Trophoblast cell (in vitro differentiated cells and primary cell): ENCODE measurements around the gene GHRH.

Source experiments
- DNase-seq, 2 donors: peaks; one replicate each; pipeline ENCODE4 v3.0.0-alpha.2; 2016
- H2AFZ ChIP-seq: 2 replicates; pipeline ENCODE4 v1.6.1; 2013; ENCODE audit warnings: low read length, moderate library complexity, mild to moderate bottlenecking; ENCODE audit not compliant: insufficient read depth, poor library complexity
- H2AK5ac ChIP-seq: 2 replicates; pipeline ENCODE4 v1.6.1; 2013; ENCODE audit warnings: mild to moderate bottlenecking, low read length
- H2BK120ac ChIP-seq: 2 replicates; pipeline ENCODE4 v1.6.1; 2013; ENCODE audit warnings: low read length, mild to moderate bottlenecking, moderate library complexity; ENCODE audit not compliant: insufficient read depth, poor library complexity
- H2BK12ac ChIP-seq: 2 replicates; pipeline ENCODE4 v1.6.1; 2013; ENCODE audit warnings: mild to moderate bottlenecking, low read length, moderate library complexity
- H2BK5ac ChIP-seq: 2 replicates; pipeline ENCODE4 v1.6.1; 2013; ENCODE audit warnings: low read length, low read depth, moderate library complexity, mild to moderate bottlenecking; ENCODE audit not compliant: poor library complexity
- H3K14ac ChIP-seq: 2 replicates; pipeline ENCODE4 v1.6.1; 2013; ENCODE audit warnings: mild to moderate bottlenecking, low read length
- H3K18ac ChIP-seq: 2 replicates; pipeline ENCODE4 v1.6.1; 2013; ENCODE audit warnings: mild to moderate bottlenecking, low read length
- H3K23ac ChIP-seq: 2 replicates; pipeline ENCODE4 v1.6.1; 2013; ENCODE audit warnings: low read length
- H3K27ac ChIP-seq: 2 replicates; pipeline ENCODE4 v1.5.1; 2013; ENCODE audit warnings: low read depth, mild to moderate bottlenecking, inconsistent platforms, low read length, moderate library complexity
- H3K27me3 ChIP-seq: 2 replicates; pipeline ENCODE4 v1.6.1; 2013; ENCODE audit warnings: inconsistent platforms, mild to moderate bottlenecking, low read length, moderate library complexity; ENCODE audit not compliant: insufficient read depth
- H3K36me3 ChIP-seq, 2 experiments: 1 replicate in 1 of 2; 2 replicates in 1 of 2; pipeline ENCODE4 v1.6.1; 2013; ENCODE audit warnings: low read length in 2 of 2, mild to moderate bottlenecking in 2 of 2, moderate library complexity in 1 of 2; ENCODE audit not compliant: insufficient read depth in 2 of 2, control insufficient read depth in 1 of 2
- H3K4ac ChIP-seq: 2 replicates; pipeline ENCODE4 v1.6.1; 2013; ENCODE audit warnings: low read depth, mild to moderate bottlenecking, low read length, moderate library complexity
- H3K4me1 ChIP-seq, 2 experiments: 1 replicate in 1 of 2; 2 replicates in 1 of 2; pipeline ENCODE4 v1.6.1; 2013; ENCODE audit warnings: low read length in 2 of 2, mild to moderate bottlenecking in 2 of 2, moderate library complexity in 1 of 2; ENCODE audit not compliant: insufficient read depth in 2 of 2, control insufficient read depth in 1 of 2
- H3K4me2 ChIP-seq: 2 replicates; pipeline ENCODE4 v1.6.1; 2013; ENCODE audit warnings: inconsistent platforms, mild to moderate bottlenecking, low read length, moderate library complexity
- H3K4me3 ChIP-seq: 2 replicates; pipeline ENCODE4 v1.5.1; 2013; ENCODE audit warnings: mild to moderate bottlenecking, low read depth, low read length, inconsistent platforms
- H3K79me1 ChIP-seq: one replicate; pipeline ENCODE4 v1.6.1; 2013; ENCODE audit warnings: low read length
- H3K79me2 ChIP-seq: 2 replicates; pipeline ENCODE4 v1.6.1; 2013; ENCODE audit warnings: low read length, mild to moderate bottlenecking; ENCODE audit not compliant: control insufficient read depth, insufficient read depth, poor library complexity
- H3K9ac ChIP-seq: 2 replicates; pipeline ENCODE4 v1.6.1; 2013; ENCODE audit warnings: mild to moderate bottlenecking, low read length
- H3K9me3 ChIP-seq: 2 replicates; pipeline ENCODE4 v1.6.1; 2013; ENCODE audit warnings: low read depth, mild to moderate bottlenecking, control low read depth, inconsistent platforms, low read length; ENCODE audit not compliant: insufficient read depth
- H4K12ac ChIP-seq: 2 replicates; pipeline ENCODE4 v1.6.1; 2013; ENCODE audit warnings: low read depth, mild to moderate bottlenecking, low read length, moderate library complexity
- H4K8ac ChIP-seq: 2 replicates; pipeline ENCODE4 v1.6.1; 2013; ENCODE audit warnings: low read depth, mild to moderate bottlenecking, low read length, moderate library complexity
- H4K91ac ChIP-seq: one replicate; pipeline ENCODE4 v1.6.1; 2013; ENCODE audit warnings: low read depth, mild to moderate bottlenecking, low read length, moderate library complexity
- WGBS: extraction: QIAGEN DNeasy Blood & Tissue Kit; methylation state at CpG from one replicate; pipeline ENCODE4 v1.1.7; 2013; ENCODE audit warnings: missing lambda C conversion rate; ENCODE audit not compliant: insufficient read length, insufficient coverage; ENCODE audit errors: extremely low coverage; 5-methylcytosine and 5-hydroxymethylcytosine counted together

Gene GHRH

DNA sequence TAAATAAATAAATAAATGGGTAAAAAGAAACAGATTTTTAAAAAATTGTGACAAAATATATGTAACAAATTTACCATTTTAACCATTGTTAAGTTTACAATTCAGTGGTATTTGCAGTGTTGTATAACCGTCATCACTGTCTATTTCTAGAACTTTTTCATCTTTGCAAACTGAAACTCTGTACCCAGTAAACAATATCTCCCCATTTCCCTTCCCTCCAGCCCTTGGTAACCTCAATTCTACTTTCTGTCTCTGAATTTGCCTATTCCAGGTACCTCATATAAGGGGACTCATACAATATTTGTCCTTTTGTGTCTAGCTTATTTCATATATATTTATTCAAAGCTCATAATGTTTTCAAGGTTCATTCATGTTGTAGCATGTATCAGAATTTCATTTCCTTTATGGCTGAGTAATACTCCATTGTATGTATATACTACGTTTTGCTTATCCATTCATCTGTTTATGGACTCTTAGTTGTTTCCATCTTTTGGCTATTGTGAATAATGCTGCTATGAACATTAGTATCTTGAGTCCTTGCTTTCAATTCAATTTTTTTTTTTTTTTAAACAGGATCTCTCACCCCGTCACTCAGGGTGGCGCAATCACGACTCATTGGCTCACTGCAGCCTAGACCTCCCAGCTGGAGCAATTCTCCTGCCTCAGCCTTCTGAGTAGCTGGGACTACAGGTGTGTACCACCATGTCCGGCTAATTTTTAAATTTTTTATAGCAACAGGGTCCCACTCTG lies 36.8 kb upstream of the GHRH start:
- H2BK12ac ChIP-seq: no peak overlapping the region
- no peak overlapping the region for H2BK120ac ChIP-seq
- H4K12ac ChIP-seq: no peak overlapping the region
- H2AK5ac ChIP-seq: no peak overlapping the region
- no peak overlapping the region for H3K9ac ChIP-seq
- no peak overlapping the region for H2BK5ac ChIP-seq
- no peak overlapping the region for H3K23ac ChIP-seq
- peak overlapping the region; percentile 15 for H3K4ac ChIP-seq
- no peaks in the 10 kb centered on the region for H3K27me3 ChIP-seq
- peaks cover 12 to 21% of the 10 kb centered on the region in 2 experiments for H3K36me3 ChIP-seq
- no peaks in the 10 kb centered on the region for H3K9me3 ChIP-seq
- no peak overlapping the region for H3K4me2 ChIP-seq
- H3K79me1 ChIP-seq: peaks cover 22% of the 10 kb centered on the region
- H3K79me2 ChIP-seq: no peaks in the 10 kb centered on the region
- no peak overlapping the region for H3K18ac ChIP-seq
- no peak for DNase-seq
- peaks cover 21% of the 10 kb centered on the region in 2 experiments for H3K4me1 ChIP-seq
- no peak overlapping the region for H2AFZ ChIP-seq
- H3K27ac ChIP-seq: no peak overlapping the region
- H4K91ac ChIP-seq: no peak overlapping the region
- H3K14ac ChIP-seq: no peak overlapping the region
- H3K4me3 ChIP-seq: no peak overlapping the region
- WGBS: no CpG with 5 or more reads among the region's 6 CpGs
- no peak overlapping the region for H4K8ac ChIP-seq

DNA sequence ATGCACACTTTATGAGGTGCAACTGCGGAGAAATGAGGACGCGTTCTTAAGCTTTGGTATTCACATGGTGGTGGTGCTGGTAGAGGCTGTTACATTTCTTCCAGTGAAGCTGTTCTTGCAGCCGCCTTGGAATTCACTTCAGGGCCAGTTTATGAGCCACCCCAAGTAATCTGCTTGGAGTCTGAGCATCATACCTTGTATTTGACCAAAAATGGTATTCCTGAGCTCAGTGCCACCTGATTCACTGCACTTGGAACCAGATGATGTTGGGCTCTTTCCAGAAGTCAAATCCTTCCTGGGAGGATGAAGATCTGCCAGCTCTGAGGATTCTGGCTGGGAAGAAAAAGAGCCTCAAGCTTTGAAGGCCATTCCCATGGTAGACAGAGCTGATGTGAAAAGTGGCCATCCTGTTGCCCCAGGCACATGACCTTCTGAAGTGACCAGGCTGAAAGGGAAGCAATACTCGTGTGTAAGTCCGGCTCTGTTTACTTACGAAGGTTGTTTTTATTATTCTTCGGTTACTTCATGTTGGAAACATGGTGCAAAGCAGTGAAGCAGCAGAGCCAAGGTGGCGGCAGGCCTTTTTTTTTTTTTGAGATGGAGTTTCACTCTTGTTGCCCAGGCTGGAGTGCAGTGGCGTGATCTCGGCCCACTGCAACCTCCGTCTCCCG lies 35.6 kb upstream of the GHRH start:
- H3K36me3 ChIP-seq: peaks cover 12 to 24% of the 10 kb centered on the region in 2 experiments

DNA sequence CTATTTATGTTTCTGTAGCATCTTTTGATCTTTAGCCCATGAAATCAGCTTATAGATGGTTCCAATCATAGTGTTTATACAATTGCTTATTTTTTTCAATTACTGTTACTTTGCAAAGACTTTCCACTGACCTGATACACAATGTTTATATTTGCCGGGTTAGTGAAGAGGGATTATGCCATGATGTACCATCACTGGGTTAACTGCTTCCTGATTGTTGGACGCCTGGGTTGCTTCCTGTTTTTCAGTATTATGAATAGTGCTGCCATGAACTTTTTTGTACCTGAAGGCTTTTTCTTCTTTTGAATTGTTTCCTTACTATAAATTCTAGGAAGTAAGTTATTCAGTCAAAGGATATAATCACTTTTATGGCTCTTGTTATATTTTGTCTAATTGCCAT lies 34.8 kb upstream of the GHRH start:
- no peak overlapping the region for H2BK5ac ChIP-seq
- no CpG with 5 or more reads among the region's 2 CpGs for WGBS
- peaks cover 17 to 21% of the 10 kb centered on the region in 2 experiments for H3K4me1 ChIP-seq
- no peak overlapping the region for H4K91ac ChIP-seq
- no peaks in the 10 kb centered on the region for H3K9me3 ChIP-seq
- peaks cover 8 to 16% of the 10 kb centered on the region in 2 experiments for H3K36me3 ChIP-seq
- no peak overlapping the region for H3K4me2 ChIP-seq
- H3K79me1 ChIP-seq: peaks cover 17% of the 10 kb centered on the region
- no peak overlapping the region for H2AFZ ChIP-seq
- H4K8ac ChIP-seq: no peak overlapping the region
- H3K9ac ChIP-seq: no peak overlapping the region
- H3K27ac ChIP-seq: no peak overlapping the region
- H2BK120ac ChIP-seq: no peak overlapping the region
- H3K27me3 ChIP-seq: no peaks in the 10 kb centered on the region
- no peak overlapping the region for H3K23ac ChIP-seq
- H3K14ac ChIP-seq: no peak overlapping the region
- no peak overlapping the region for H3K18ac ChIP-seq
- H2BK12ac ChIP-seq: no peak overlapping the region
- H2AK5ac ChIP-seq: no peak overlapping the region
- no peaks in the 10 kb centered on the region for H3K79me2 ChIP-seq
- DNase-seq: no peak
- H3K4me3 ChIP-seq: no peak overlapping the region
- no peak overlapping the region for H4K12ac ChIP-seq
- H3K4ac ChIP-seq: no peak overlapping the region

More for the DNA sequence above, 35.6 kb upstream of the GHRH start:
- Histone ChIP-seq H4K91ac (peak overlapping the region; percentile 20), H3K79me1 (peaks cover 19% of the 10 kb centered on the region), H3K4me2 (peak overlapping the region; percentile 12), H2BK5ac (no peak overlapping the region), H3K18ac (no peak overlapping the region), H3K27ac (peak overlapping the region; percentile 38), H3K9me3 (no peaks in the 10 kb centered on the region), H2BK120ac (peak overlapping the region; percentile 20), H3K27me3 (no peaks in the 10 kb centered on the region), H3K9ac (no peak overlapping the region), H3K23ac (no peak overlapping the region), H3K14ac (no peak overlapping the region), H3K4ac (peak overlapping the region; percentile 3), H3K4me3 (no peak overlapping the region), H2AK5ac (no peak overlapping the region), H3K79me2 (no peaks in the 10 kb centered on the region), H4K8ac (no peak overlapping the region), H2AFZ (no peak overlapping the region), H2BK12ac (peak overlapping the region; percentile 4), H3K4me1 (peaks cover 17 to 21% of the 10 kb centered on the region in 2 experiments), H4K12ac (no peak overlapping the region)
- DNase-seq: peak; percentile 90
- no CpG with 5 or more reads among the region's 13 CpGs for WGBS

DNA sequence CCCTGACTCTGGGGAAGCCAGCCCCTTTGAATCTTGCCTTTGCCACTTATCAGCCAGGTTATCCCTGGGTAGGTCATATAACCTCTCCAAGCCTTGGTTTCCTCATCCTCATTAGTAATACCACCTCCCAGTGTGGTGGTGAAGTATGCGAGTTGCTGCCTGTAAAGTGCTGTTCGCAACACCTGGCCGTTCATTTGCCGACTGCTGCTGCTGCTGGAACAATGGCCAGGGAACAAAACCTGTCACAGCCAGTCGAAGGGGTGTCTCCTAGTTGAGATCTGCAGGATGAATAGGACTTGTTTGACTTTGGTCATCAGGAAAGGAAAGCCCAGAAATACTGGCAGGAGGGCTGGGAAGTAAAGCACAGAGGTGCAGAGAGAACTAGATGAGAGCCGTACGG lies 34.0 kb upstream of the GHRH start:
- Histone ChIP-seq H2BK5ac (peak overlapping the region; percentile 73), H3K23ac (no peak overlapping the region), H3K27ac (peak overlapping the region; percentile 56), H4K12ac (no peak overlapping the region), H3K4me1 (peaks cover 17 to 21% of the 10 kb centered on the region in 2 experiments), H3K4ac (peak overlapping the region; percentile 35), H3K4me2 (no peak overlapping the region), H3K79me2 (no peaks in the 10 kb centered on the region), H3K18ac (peak overlapping the region; percentile 44), H3K9ac (no peak overlapping the region), H3K79me1 (peaks cover 17% of the 10 kb centered on the region), H4K91ac (peak overlapping the region; percentile 82), H2BK12ac (peak overlapping the region; percentile 95), H3K14ac (peak overlapping the region; percentile 46), H3K9me3 (no peaks in the 10 kb centered on the region), H2BK120ac (peak overlapping the region; percentile 75), H2AFZ (peak overlapping the region; percentile 2), H3K27me3 (no peaks in the 10 kb centered on the region), H3K36me3 (peaks cover 4 to 13% of the 10 kb centered on the region in 2 experiments), H3K4me3 (no peak overlapping the region), H2AK5ac (peak overlapping the region; percentile 79), H4K8ac (peak overlapping the region; percentile 44)
- no CpG with 5 or more reads among the region's 7 CpGs for WGBS
- DNase-seq: peak; percentile 56 to 70
